ENCODE measurements around the gene ABTB2.

GRCh38 chr11:34341931-34342533, 15.8 kb downstream of the ABTB2 start:
- no peak for TF ChIP-seq CTCF (IDR thresholded peaks at IDR 0.05)
- no peak for TF ChIP-seq POLR2A (IDR thresholded peaks at IDR 0.05)
